IPS DF 4.7 (cell line): ENCODE results near the gene ZBTB46.

Experiments
- DNase-seq: peaks from one replicate; pipeline ENCODE4 v3.0.0-alpha.2; 2013; ENCODE audit warnings: low spot score; ENCODE audit errors: extremely low read depth

ZBTB46 gene

GRCh38 chr20:63768591-63769515 lies 62.2 kb downstream of the ZBTB46 start:
- no peak for DNase-seq

- DNase-seq = no peak
Measured at GRCh38 chr20:63767886-63768285, 63.2 kb downstream of the ZBTB46 start.

- DNase-seq = no peak
Measured at GRCh38 chr20:63767456-63767855, 63.6 kb downstream of the ZBTB46 start.

GRCh38 chr20:63766695-63767426 lies 64.2 kb downstream of the ZBTB46 start:
- no peak for DNase-seq

- DNase-seq = no peak
Measured at GRCh38 chr20:63765902-63766301, 65.2 kb downstream of the ZBTB46 start.

GRCh38 chr20:63765082-63765873 lies 65.8 kb downstream of the ZBTB46 start:
- no peak for DNase-seq

GRCh38 chr20:63759377-63759901 lies 71.6 kb downstream of the ZBTB46 start:
- DNase-seq = no peak

GRCh38 chr20:63758152-63758551 lies 72.9 kb downstream of the ZBTB46 start:
- no peak for DNase-seq

GRCh38 chr20:63756648-63756991 lies 74.4 kb downstream of the ZBTB46 start:
- no peak for DNase-seq

GRCh38 chr20:63755933-63756647 lies 75.0 kb downstream of the ZBTB46 start:
- DNase-seq = no peak

GRCh38 chr20:63754008-63754407 lies 77.1 kb downstream of the ZBTB46 start:
- no peak for DNase-seq

GRCh38 chr20:63753381-63753780 lies 77.7 kb downstream of the ZBTB46 start:
- no peak for DNase-seq

GRCh38 chr20:63752411-63753101 lies 78.5 kb downstream of the ZBTB46 start:
- no peak for DNase-seq

- no peak for DNase-seq
Measured at GRCh38 chr20:63751471-63752271, 79.4 kb downstream of the ZBTB46 start.

GRCh38 chr20:63750807-63751470 lies 80.1 kb downstream of the ZBTB46 start:
- no peak for DNase-seq

- no peak for DNase-seq
Measured at GRCh38 chr20:63749597-63750508, 81.2 kb downstream of the ZBTB46 start.

GRCh38 chr20:63748934-63749270 lies 82.2 kb downstream of the ZBTB46 start:
- no peak for DNase-seq
